ENCODE data around the gene LBHD2. TPM values are rescaled to one million over a fixed set of nuclear protein-coding genes. Genes with fewer than 3 reads are reported as not detected.

LBHD2 gene
- total and polyA plus RNA-seq, 2 donors (not counting 1 experiment from before 2014, with no cell fraction given) = not detected

DNA sequence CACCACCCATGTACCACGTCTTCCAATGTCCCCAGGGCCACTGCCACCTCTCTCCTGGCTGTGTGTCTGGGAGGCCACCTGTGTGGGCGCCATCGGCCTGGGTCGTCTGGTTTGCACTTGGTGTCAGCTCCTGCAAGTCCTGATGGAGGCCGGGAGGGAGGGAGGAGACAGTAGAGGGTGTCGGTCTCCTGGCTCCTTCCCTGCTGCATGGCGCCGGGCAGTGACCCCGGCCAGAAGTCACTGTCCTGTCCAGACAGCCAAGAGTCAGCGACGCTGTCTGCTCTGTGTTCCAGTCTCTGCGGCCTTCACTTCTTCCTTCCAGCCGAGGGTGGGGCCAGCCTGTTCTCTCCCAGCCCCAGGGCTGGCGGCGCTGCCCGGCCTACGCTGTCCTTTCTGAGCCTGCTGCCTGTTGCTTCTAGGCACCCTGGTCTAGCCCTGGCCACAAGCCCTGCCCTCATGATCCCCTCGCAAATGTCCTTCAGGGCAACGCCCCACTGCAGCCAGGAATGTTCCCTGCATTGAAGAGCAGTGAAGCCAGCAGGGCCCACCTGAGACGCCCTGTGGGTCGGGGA is 13.0 kb upstream of the LBHD2 start:
- TF ChIP-seq EZH2 (IDR thresholded peaks at IDR 0.05; ENCODE audit: borderline replicate concordance, insufficient read depth, low read depth, low read length, poor library complexity, severe bottlenecking) (no peak), CTCF (IDR thresholded peaks at IDR 0.05) (no peak)
- Histone ChIP-seq H3K4me3 (ENCODE audit: control extremely low read depth in 1 of 5, extremely low read depth in 1 of 5, insufficient read depth in 1 of 5, low read depth in 2 of 5, low read length in 4 of 5) (no peak overlapping the region), H3K36me3 (replicated peaks in 1 of 2; ENCODE audit: control extremely low read depth in 1 of 2, control insufficient read depth in 1 of 2, extremely low read depth in 1 of 2, insufficient read depth in 2 of 2, low read length in 1 of 2) (no peaks in the 10 kb centered on the region), H2AFZ (ENCODE audit: insufficient read depth, low read depth, low read length, poor library complexity, severe bottlenecking) (no peak overlapping the region), H3K9ac (ENCODE audit: low read length) (no peak overlapping the region), H3K79me2 (ENCODE audit: control insufficient read depth, insufficient read depth, low read length) (no peaks in the 10 kb centered on the region), H3K27ac (ENCODE audit: low read length in 2 of 2) (no peak overlapping the region), H3K4me2 (replicated peaks; ENCODE audit: low read depth, low read length, poor library complexity, severe bottlenecking) (no peak overlapping the region), H3K27me3 (replicated peaks in 1 of 4; ENCODE audit: control extremely low read depth in 1 of 4, control insufficient read depth in 3 of 4, insufficient read depth in 4 of 4, low read length in 3 of 4) (peaks cover 0 to 18% (median 3%) of the 10 kb centered on the region in 4 experiments), H3K4me1 (ENCODE audit: control insufficient read depth in 2 of 2, insufficient read depth in 2 of 2, low read length in 2 of 2) (peaks cover 10 to 22% of the 10 kb centered on the region in 2 donors), H3K9me3 (ENCODE audit: control extremely low read depth in 1 of 3, control insufficient read depth in 2 of 3, insufficient read depth in 1 of 3, low read length in 2 of 3) (no peaks in the 10 kb centered on the region), H4K20me1 (ENCODE audit: control insufficient read depth, insufficient read depth, low read length, poor library complexity, severe bottlenecking) (no peaks in the 10 kb centered on the region)
- no peak overlapping the region for H3K27ac Mint-ChIP-seq
- ChIA-PET CTCF (interaction anchor here (0.6 kb wide), 1 partner anchor 108 kb away, joined by 3 read pairs; no protein-coding TSS in a partner anchor), POLR2A (no interaction called here)
- peaks cover 7% of the 10 kb centered on the region for H3K4me1 Mint-ChIP-seq
- no peak overlapping the region for H3K4me3 Mint-ChIP-seq
- intact Hi-C loops (cut with micrococcal nuclease) = no loop called here
- peaks cover 3% of the 10 kb centered on the region for H3K27me3 Mint-ChIP-seq
- 91% methylated on average over 18 of the region's 21 CpGs for WGBS (ENCODE audit: insufficient coverage)
- ATAC-seq (ENCODE audit: low read depth) = no peak
- no peaks in the 10 kb centered on the region for H3K9me3 Mint-ChIP-seq (ENCODE audit: insufficient read depth)
- DNase-seq = no peak

- POLR2A ChIA-PET = no interaction called here
- Mint-ChIP-seq H3K9me3 (ENCODE audit: insufficient read depth) (no peaks in the 10 kb centered on the region), H3K27ac (no peak overlapping the region), H3K4me1 (peaks cover 7% of the 10 kb centered on the region), H3K4me3 (no peak overlapping the region), H3K27me3 (peaks cover 3% of the 10 kb centered on the region)
- Histone ChIP-seq H3K79me2 (ENCODE audit: control insufficient read depth, insufficient read depth, low read length) (no peaks in the 10 kb centered on the region), H4K20me1 (ENCODE audit: control insufficient read depth, insufficient read depth, low read length, poor library complexity, severe bottlenecking) (no peaks in the 10 kb centered on the region), H3K4me3 (ENCODE audit: control extremely low read depth in 1 of 5, extremely low read depth in 1 of 5, insufficient read depth in 1 of 5, low read depth in 2 of 5, low read length in 4 of 5) (no peak overlapping the region), H3K27ac (ENCODE audit: low read length in 2 of 2) (no peak overlapping the region), H3K27me3 (replicated peaks in 1 of 4; ENCODE audit: control extremely low read depth in 1 of 4, control insufficient read depth in 3 of 4, insufficient read depth in 4 of 4, low read length in 3 of 4) (peaks cover 0 to 18% (median 3%) of the 10 kb centered on the region in 4 experiments), H2AFZ (ENCODE audit: insufficient read depth, low read depth, low read length, poor library complexity, severe bottlenecking) (no peak overlapping the region), H3K4me1 (ENCODE audit: control insufficient read depth in 2 of 2, insufficient read depth in 2 of 2, low read length in 2 of 2) (peaks cover 10 to 22% of the 10 kb centered on the region in 2 donors), H3K9ac (ENCODE audit: low read length) (no peak overlapping the region), H3K36me3 (replicated peaks in 1 of 2; ENCODE audit: control extremely low read depth in 1 of 2, control insufficient read depth in 1 of 2, extremely low read depth in 1 of 2, insufficient read depth in 2 of 2, low read length in 1 of 2) (no peaks in the 10 kb centered on the region), H3K9me3 (ENCODE audit: control extremely low read depth in 1 of 3, control insufficient read depth in 2 of 3, insufficient read depth in 1 of 3, low read length in 2 of 3) (no peaks in the 10 kb centered on the region), H3K4me2 (replicated peaks; ENCODE audit: low read depth, low read length, poor library complexity, severe bottlenecking) (no peak overlapping the region)
- no peak for DNase-seq
- TF ChIP-seq CTCF (IDR thresholded peaks at IDR 0.05) (no peak), EZH2 (IDR thresholded peaks at IDR 0.05; ENCODE audit: borderline replicate concordance, insufficient read depth, low read depth, low read length, poor library complexity, severe bottlenecking) (no peak)
- no peak for ATAC-seq (ENCODE audit: low read depth)
- CTCF ChIA-PET = no interaction called here
- intact Hi-C loops (cut with micrococcal nuclease) = no loop called here
- 89% methylated on average over 29 of the region's 32 CpGs for WGBS (ENCODE audit: insufficient coverage)
Measured at GRCh38 chr14:103071544-103072251, 12.3 kb upstream of the LBHD2 start.
